ENCODE measurements around the gene PLEKHH3. TPM values are rescaled to one million over a fixed set of nuclear protein-coding genes. Genes with fewer than 3 reads are reported as not detected.

Gene PLEKHH3
- total and polyA plus RNA-seq, 3 donors from 2014 or later = 42.8 to 67.3 (median 65.8) TPM

DNA sequence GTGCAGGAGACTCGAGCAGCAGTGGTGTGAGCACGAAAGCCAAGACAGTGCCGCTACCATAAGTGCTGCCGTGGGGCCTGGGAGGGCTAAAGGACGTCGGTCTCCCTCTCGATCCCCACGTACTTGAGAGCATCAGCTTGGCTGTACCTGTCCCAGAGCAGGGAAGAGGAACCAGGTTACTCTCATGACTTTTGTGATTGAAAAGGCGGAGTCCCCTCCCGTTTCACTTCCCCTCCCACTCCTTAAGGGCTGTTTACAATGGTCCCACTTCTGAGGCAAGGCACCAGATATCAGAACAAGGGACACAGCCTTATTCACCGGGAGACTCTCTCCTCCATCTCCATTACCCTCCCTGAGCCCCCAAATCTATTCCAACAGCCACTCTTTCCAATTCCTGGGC is 25.7 kb upstream of the PLEKHH3 start:
- intact Hi-C loops (cut with DNase I; ENCODE audit: low total_unique reads) = no loop called here
- DNase-seq = no peak
- TF ChIP-seq, protein P1, sequence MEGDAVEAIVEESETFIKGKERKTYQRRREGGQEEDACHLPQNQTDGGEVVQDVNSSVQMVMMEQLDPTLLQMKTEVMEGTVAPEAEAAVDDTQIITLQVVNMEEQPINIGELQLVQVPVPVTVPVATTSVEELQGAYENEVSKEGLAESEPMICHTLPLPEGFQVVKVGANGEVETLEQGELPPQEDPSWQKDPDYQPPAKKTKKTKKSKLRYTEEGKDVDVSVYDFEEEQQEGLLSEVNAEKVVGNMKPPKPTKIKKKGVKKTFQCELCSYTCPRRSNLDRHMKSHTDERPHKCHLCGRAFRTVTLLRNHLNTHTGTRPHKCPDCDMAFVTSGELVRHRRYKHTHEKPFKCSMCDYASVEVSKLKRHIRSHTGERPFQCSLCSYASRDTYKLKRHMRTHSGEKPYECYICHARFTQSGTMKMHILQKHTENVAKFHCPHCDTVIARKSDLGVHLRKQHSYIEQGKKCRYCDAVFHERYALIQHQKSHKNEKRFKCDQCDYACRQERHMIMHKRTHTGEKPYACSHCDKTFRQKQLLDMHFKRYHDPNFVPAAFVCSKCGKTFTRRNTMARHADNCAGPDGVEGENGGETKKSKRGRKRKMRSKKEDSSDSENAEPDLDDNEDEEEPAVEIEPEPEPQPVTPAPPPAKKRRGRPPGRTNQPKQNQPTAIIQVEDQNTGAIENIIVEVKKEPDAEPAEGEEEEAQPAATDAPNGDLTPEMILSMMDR (IDR thresholded peaks at IDR 0.05) = no peak
- no peak for TF ChIP-seq POLR2A (IDR thresholded peaks at IDR 0.05)
- no peak overlapping the region for H3K4me3 ChIP-seq
- WGBS, 2 donors = 82 to 90% methylated on average over 11 of the region's 11 CpGs
- H3K36me3 ChIP-seq (ENCODE audit: low read depth, missing control alignments) = no peaks in the 10 kb centered on the region
- peaks cover 8% of the 10 kb centered on the region for H3K4me1 ChIP-seq
- no peaks in the 10 kb centered on the region for H3K27me3 ChIP-seq
- no peaks in the 10 kb centered on the region for H3K9me3 ChIP-seq
- no peak overlapping the region for H3K27ac ChIP-seq

DNA sequence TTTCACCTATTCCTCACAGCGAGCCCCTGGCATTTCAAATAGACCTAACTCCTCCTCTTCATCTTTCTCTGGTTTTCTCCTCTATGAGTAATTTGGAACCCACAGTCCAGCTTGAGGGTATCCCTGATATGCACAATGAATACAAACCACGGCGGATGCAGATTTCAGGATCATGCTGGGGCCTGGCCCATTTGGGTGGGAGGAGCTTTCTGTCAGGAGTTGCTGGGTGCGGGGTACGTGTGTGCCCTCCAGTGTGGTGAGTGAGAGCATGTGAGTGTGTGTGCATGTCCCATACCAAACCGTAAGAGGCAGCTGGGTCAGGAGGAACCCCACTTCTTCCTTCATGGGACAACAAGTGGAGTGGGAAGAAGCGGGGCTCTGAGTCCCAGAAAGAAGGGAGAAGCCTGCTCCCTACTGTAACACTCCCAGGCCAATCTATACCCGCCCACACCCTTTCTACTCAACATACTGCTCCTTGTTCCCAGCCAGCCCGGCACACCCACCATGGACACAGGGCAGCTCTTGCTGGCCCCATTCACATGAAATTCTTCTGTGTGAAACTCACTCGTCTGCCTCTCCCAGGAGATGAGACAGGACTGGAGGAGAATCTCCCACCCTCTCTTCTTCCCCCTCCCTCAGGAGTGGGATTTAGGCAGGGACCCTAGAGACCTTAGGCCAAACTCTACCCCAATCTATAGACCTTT is 23.9 kb upstream of the PLEKHH3 start:
- intact Hi-C loops (cut with DNase I; ENCODE audit: low total_unique reads) = no loop called here
- Histone ChIP-seq H3K36me3 (ENCODE audit: low read depth, missing control alignments) (no peaks in the 10 kb centered on the region), H3K27me3 (no peaks in the 10 kb centered on the region), H3K27ac (no peak overlapping the region), H3K4me1 (peaks cover 8% of the 10 kb centered on the region), H3K4me3 (no peak overlapping the region), H3K9me3 (no peaks in the 10 kb centered on the region)
- DNase-seq = no peak
- WGBS, 2 donors = 73 to 80% methylated on average over 10 of the region's 10 CpGs
- TF ChIP-seq POLR2A (IDR thresholded peaks at IDR 0.05) = no peak
- TF ChIP-seq, protein P1 (IDR thresholded peaks at IDR 0.05) = no peak

DNA sequence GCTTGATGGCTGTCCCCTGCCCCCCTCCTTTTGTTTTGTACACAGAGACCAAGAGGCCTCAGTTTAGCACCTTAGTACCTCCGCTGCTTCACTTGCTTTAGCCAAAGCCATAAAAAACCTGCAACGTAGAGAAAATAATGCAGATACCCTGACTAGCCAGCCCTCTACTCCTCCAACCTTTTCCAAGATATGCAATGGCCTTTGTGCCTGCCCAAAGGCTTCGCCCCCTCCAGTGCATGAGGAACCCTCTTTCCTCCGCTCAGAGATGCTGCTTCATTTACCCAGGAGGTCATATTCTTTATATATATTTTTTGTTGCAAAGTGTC is 22.6 kb upstream of the PLEKHH3 start:
- Histone ChIP-seq H3K36me3 (ENCODE audit: low read depth, missing control alignments) (no peaks in the 10 kb centered on the region), H3K9me3 (no peaks in the 10 kb centered on the region), H3K27me3 (no peaks in the 10 kb centered on the region), H3K4me3 (no peak overlapping the region), H3K27ac (no peak overlapping the region), H3K4me1 (peaks cover 8% of the 10 kb centered on the region)
- WGBS, 2 donors = 72 to 82% methylated on average over 4 of the region's 4 CpGs
- intact Hi-C loops (cut with DNase I; ENCODE audit: low total_unique reads) = no loop called here
- DNase-seq = no peak
- TF ChIP-seq, protein P1 (IDR thresholded peaks at IDR 0.05) = no peak
- TF ChIP-seq POLR2A (IDR thresholded peaks at IDR 0.05) = no peak

DNA sequence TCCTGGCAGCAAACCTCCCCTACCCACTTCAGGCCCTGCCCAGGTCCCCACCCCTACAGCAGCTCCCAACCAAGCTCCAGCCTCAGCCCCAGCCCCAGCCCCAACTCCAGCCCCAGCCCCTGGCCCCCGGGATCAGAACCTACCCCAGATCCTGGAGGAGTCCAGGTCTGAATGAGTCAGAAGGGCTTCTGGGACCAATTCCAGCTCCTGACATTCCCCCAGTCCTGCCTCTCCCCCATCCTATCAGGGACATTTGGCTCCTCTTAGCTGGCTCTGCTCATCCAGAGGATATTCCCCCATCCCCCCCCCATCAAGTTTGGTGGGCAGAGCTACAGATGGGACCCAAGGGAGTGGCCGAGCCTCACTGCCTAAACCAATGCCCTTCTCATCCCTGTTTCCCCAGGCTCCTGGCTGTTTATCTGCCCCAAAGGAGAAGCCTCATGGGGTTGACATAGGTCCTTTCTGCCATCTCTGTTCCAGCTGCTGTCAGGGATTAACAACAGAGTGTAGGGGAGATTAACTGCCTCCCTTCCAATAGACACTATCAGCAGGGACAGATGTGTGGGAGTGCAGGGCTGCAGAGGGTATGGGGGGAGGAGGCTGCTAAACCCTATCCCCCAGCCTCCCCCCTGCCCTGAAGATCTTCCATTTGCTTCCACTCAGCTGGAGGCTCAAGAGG is 22.1 kb upstream of the PLEKHH3 start:
- Histone ChIP-seq H3K4me3 (no peak overlapping the region), H3K4me1 (peaks cover 8% of the 10 kb centered on the region), H3K27me3 (no peaks in the 10 kb centered on the region), H3K36me3 (ENCODE audit: low read depth, missing control alignments) (no peaks in the 10 kb centered on the region), H3K27ac (no peak overlapping the region), H3K9me3 (no peaks in the 10 kb centered on the region)
- peak; percentile 74 for DNase-seq
- intact Hi-C loops (cut with DNase I; ENCODE audit: low total_unique reads) = no loop called here
- TF ChIP-seq, protein P1 (IDR thresholded peaks at IDR 0.05) = no peak
- TF ChIP-seq POLR2A (IDR thresholded peaks at IDR 0.05) = no peak
- 46 to 63% methylated on average over 1 to 2 of the region's 2 CpGs for WGBS, 2 donors
